Measurements from ENCODE around the gene ADGRL1.

- TF ChIP-seq POLR2A (IDR thresholded peaks at IDR 0.05) = no peak
- TF ChIP-seq, protein P1, sequence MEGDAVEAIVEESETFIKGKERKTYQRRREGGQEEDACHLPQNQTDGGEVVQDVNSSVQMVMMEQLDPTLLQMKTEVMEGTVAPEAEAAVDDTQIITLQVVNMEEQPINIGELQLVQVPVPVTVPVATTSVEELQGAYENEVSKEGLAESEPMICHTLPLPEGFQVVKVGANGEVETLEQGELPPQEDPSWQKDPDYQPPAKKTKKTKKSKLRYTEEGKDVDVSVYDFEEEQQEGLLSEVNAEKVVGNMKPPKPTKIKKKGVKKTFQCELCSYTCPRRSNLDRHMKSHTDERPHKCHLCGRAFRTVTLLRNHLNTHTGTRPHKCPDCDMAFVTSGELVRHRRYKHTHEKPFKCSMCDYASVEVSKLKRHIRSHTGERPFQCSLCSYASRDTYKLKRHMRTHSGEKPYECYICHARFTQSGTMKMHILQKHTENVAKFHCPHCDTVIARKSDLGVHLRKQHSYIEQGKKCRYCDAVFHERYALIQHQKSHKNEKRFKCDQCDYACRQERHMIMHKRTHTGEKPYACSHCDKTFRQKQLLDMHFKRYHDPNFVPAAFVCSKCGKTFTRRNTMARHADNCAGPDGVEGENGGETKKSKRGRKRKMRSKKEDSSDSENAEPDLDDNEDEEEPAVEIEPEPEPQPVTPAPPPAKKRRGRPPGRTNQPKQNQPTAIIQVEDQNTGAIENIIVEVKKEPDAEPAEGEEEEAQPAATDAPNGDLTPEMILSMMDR (IDR thresholded peaks at IDR 0.05) = no peak
Measured at GRCh38 chr19:14159059-14159458, 46.9 kb downstream of the ADGRL1 start.

Data from breast epithelium (tissue), 3 donors.